HG02870 (cell line): ENCODE data around the gene NOC3L.

ENCODE experiments used
- ATAC-seq: cut with Tn5 transposase; IDR thresholded peaks from one replicate; pipeline ENCODE4 v1.9.1; 2021; ENCODE audit warnings: mild to moderate bottlenecking, moderate library complexity; ENCODE audit not compliant: unreplicated experiment

The NOC3L gene

DNA sequence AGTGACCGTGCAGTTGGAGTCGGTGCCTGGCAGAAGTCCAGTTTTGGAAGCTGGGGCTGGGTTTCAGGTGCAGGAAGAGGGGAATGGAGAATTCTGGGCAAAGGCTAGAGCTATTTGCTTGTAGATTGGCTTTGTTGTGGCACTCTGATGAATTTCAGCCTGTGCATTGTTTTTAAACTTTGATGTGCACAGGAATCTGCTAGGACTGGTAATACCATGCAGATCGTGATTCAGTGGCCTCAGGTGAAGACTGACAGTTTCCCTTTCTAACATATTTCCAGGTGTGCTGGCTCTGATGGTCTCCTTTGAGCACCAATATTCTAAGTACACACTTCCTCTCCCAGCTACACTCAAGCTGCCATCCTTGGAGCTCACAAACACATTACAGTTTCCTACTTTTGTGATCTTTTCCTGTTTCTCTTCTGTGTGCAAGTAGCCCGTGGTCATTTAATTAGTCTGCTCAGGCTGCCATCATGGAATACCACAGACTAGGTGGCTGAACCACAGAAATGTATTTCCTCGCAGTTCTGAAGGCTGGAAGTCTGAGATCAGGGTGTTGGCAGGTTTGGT, 55.6 kb downstream of the NOC3L start:
- ATAC-seq, result no peak

DNA sequence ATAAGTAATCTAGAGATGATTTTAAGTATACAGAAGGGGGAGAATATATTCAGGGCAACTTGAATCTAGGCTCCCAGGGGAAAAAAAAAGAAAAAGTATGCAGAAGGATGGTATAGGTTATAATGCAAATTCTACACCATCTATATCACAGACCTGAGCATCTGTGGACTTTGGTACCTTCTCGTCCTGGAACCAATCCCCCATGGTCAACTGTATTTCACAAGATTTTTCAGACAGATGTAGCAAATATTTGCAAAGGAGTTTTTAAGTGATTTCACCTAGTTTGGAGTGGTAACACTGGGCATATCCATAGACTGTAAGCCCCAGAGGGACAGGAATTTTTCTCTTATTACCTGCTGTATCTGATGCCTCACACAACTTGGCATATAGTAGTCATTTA, 58.8 kb downstream of the NOC3L start:
- no peak for ATAC-seq

DNA sequence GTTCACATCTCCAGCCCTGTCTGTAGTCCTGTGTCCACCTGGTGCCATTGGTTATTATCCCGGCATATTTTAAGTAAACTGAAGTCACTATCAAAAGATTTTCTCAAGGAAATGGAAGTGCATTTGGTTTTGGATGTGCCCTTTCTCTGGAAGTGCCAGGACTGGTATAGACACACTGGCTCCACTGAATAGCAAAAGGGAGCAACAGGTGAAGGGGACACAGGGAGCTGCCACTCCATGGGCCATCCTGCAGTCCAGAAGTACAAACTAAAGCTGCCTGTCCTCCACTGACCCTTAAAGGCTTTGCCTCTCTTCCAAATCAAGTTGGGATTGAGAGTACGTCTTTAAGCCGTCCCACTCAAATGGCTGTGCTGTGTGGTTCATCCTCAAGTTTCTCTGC, 62.7 kb downstream of the NOC3L start:
- no peak for ATAC-seq

DNA sequence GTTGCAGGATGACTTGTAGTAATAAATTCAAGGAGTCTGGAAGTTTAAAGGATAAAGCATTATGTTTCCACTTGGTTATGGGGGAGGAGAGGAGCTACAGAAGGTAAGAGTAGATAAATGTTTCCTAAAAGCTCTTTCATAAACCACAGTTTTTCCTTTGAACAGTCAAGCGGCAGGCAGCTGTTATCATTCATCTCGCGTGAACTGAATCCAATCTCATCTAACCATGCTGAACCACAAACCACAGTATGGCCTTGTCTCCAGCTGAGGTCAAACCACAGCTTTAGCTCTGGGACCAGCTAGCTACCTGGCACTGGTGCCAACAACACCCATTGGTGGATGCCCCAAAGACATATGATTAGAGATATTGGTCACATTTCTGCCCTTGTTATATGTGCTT, 63.3 kb downstream of the NOC3L start:
- ATAC-seq, result no peak

DNA sequence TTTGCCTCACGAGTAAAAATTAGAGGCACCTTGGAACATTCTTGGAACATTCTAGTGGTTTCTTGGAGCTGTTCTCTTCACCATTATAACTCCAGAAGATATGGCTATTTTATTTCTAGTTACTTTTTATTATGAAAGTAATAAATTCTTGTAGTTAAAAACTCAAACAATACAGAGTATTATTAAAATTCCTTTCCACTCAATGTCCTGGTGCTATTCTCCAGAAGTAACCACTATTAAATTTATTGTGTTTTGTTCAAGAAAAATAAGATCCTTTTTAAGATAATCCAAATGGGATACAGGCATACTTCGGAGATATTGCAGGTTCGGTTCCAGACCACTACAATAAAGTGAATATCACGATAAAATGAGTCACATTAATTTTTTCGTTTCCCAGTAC, 68.6 kb downstream of the NOC3L start:
- no peak for ATAC-seq

DNA sequence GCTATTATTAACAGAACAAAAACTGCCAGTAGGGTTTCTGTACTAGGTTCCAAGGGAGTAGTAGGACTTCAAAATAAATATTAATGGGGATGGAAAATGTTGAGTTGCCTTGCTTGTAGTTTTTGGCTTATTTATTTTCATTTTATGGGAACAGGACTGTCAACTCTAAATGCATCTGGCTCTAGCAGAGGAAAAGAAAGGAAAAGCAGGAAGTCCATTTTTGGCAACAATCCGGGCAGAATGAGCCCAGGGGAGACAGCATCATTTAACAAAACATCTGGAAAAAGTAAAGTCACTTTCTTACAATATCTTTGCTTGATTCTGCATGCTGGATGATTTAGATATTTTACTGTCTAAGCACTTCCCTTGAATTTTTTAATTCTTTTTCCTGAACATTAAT, 69.4 kb downstream of the NOC3L start:
- no peak for ATAC-seq

DNA sequence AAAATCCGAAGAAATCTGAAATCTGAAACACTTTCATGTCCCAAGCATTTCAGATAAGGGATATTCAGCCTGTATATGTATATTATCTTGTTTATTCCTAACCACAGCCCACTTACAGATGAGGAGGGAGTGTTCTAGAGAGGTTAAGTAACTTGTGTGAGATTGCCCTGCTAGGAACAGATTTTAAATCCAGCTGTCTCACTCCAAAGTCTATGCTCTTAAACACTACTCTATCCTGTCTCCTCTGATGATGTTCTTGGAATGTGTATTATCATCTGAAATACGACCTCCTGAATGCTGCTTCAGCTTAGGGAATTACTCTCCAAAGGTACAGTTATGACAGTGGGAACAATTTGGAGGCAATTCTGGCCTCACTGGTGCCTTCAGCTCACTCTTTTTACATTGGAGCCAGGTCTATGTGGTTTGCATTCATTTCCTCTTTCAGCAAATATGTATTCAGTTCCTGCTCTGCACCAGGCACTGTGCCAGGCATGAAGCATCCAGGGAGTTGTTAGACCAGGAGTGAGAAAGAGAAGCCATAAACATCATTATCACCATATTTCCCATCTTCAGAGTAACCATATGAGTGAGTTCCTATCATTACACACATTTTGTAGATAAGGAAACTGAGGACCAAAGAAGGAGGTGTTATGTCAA, 70.2 kb downstream of the NOC3L start:
- ATAC-seq, result no peak

DNA sequence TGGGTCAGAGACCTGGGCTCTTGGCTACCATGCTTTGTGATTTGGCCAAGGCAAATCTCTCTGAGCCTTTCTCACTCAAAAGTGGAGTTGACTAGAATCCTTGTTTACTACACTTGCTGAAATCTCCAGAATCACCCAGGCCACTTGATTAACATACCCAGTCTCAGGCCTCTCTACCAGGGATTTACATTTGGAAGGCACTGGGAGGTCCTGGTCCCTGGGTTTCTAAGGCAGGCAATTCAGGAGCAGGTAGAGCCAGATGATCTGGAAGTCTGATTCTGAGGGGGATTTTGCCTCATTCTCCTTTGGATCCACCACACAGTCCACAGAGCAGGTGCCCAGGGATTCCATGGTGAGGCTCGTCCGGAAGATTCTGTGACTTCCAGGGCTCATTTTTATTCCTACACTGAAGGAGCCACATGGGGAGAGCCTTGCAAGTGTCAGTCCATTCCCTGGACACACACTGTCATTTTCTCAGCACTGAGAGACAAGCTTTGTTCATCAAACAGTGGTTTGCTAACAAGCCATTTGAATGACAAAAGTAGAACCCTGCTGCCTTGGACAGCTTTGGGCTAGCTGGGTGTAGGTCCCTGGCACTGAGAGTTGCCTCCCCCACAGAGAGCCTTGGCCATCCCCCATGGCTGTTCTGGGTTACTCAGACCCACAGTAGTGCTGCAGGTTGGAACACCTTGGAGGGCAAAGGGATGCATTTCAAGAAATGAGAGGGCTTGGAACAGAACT, 74.2 kb downstream of the NOC3L start:
- no peak for ATAC-seq

DNA sequence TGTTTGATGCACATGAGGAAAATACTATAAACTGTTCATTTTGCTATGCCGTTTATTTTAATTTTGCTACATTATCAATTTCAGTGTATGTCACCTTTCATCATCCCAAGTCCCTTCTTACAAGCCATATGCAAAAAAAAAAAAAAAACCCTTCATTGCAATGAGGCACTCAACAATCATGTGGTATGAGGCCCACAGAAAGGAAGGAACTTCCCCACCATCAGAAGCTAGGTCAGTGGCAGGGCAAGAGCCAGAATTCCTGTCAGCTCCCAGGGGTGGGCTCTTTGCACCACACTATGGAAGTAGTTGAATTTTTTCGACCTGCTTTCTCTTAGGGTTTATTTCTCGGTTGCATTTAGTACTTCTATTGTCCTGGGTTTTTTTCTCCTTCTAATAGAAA, 75.4 kb downstream of the NOC3L start:
- no peak for ATAC-seq

DNA sequence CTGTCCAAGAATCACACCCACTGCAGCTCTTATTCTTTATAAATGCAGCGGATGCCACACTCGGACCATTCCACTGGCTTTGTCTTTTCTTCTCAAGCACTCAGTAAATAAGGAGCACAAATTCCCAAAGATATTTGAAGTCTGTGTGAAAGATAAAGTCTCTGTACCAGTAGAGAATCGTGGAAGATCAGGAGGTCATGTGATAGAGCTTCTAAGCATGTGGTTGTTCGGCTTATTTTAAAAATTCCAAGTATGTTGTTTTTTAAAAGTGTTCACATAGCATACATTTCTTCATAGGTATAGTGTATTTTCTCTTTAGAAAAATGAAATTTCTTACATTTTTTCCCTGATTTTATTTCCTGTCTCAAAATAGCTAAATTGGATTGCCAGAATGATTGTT, 75.8 kb downstream of the NOC3L start:
- ATAC-seq, result no peak

DNA sequence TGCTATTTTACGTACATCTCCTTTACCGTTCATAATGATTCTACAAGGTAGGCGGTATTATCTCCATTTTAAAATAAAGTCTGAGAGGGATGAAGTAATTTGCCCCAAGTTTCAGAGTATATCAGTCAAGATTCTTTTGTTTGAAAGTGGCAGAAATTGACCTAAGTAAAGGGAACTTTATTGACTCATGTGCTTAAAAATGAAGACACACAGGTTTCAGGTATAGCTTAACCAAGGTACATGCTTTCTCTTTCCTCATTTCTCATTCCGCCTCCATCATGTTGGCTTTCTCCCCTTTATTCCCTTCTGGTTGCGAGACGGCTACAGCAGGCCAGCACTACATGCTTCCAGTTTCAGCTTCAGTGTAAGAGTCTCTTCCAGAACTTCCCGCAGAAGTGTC, 77.5 kb downstream of the NOC3L start:
- ATAC-seq, result no peak
